Choroid plexus epithelial cell (primary cell): ENCODE results near the gene KIAA1328.
A peak's percentile ranks its signal among the peaks of the same experiment; 100 is the strongest.

ENCODE experiments used
- DNase-seq: peaks from one replicate; pipeline ENCODE4 v3.0.0-alpha.2; 2010; ENCODE audit warnings: low read depth
- H3K4me3 ChIP-seq: 2 replicates; pipeline ENCODE4 v1.5.1; 2011; ENCODE audit warnings: low read depth, mild to moderate bottlenecking, control low read depth, low read length, moderate library complexity
- TF ChIP-seq, protein P1 (sequence below): conservative IDR thresholded peaks from 2 replicates; pipeline ENCODE4 v1.5.1; 2011; ENCODE audit warnings: low read depth, mild to moderate bottlenecking, control low read depth, inconsistent platforms, low read length, moderate library complexity

The KIAA1328 gene

DNA sequence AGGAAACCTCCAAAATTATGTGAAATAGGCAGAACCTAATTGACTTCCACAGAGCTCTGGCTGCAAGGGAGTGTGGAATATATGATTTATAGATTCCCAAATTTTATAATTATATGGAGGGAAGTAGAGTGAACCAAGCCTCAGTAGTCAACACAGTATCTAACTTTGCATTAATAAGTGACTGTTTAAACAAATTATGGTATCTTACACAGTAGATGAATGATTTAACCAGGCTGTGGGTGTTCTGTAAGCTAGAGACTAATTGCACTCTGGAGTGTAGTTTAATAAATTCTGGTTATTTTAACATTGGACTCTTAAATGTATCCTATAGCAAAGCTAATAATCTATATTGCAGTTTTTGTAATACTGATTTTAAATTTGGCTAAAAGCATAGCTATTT lies 183.5 kb downstream of the KIAA1328 start:
- TF ChIP-seq, protein P1, sequence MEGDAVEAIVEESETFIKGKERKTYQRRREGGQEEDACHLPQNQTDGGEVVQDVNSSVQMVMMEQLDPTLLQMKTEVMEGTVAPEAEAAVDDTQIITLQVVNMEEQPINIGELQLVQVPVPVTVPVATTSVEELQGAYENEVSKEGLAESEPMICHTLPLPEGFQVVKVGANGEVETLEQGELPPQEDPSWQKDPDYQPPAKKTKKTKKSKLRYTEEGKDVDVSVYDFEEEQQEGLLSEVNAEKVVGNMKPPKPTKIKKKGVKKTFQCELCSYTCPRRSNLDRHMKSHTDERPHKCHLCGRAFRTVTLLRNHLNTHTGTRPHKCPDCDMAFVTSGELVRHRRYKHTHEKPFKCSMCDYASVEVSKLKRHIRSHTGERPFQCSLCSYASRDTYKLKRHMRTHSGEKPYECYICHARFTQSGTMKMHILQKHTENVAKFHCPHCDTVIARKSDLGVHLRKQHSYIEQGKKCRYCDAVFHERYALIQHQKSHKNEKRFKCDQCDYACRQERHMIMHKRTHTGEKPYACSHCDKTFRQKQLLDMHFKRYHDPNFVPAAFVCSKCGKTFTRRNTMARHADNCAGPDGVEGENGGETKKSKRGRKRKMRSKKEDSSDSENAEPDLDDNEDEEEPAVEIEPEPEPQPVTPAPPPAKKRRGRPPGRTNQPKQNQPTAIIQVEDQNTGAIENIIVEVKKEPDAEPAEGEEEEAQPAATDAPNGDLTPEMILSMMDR: no peak
- H3K4me3 ChIP-seq: no peak overlapping the region
- no peak for DNase-seq

DNA sequence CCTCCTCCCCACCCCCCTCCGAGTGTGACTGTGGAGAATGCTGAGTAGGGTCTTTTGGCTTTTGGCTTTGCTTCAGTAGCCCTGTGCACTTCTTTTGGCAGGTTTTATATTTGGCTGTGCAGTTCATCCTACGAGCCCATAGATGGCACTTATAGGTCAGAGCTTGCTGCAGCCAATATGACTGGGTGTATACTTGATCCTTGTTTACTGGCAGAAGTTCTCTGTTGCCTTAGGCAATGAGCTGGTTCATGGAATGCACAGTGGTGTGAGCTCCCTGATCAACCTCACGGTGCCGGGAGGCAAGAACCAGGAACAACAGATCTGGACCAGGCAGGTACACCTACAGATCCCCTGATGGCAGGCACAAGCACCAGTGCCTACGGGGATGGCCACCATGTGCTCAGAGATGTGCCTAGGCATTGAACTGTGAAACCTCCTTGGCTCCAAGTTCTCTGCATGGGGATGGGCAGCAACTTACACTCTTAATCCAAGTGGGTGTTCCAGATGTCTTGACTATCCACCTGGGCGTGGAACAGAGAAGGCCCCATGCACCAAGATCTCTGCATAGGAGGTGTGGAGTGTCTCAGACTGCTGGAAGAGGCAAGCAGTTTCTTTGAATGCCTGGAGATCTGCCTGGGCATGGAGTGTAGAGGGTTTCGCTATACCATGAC lies 190.4 kb downstream of the KIAA1328 start:
- DNase-seq: peak; percentile 58
- H3K4me3 ChIP-seq: no peak overlapping the region
- TF ChIP-seq, protein P1: peak; percentile 65

DNA sequence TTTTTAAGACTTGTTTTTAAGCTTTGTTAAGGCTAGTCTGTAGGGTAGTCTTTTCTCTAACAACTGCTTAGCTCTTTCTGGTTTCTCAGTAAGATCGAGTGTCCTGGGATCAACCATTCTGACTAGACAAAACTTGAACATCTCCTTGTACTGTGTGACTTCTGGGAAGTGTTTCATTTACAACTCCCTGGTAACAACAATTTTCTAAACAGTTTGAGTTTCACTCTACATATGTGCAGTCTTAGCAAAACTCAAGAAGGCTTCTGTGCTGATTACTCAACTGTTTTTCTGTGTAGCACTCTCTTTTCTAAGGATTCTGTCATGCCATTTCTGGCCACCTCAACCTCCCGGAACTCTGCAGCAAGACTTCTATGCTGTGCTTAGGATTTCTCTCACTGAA lies 204.5 kb downstream of the KIAA1328 start:
- no peak overlapping the region for H3K4me3 ChIP-seq
- TF ChIP-seq, protein P1: no peak
- no peak for DNase-seq

DNA sequence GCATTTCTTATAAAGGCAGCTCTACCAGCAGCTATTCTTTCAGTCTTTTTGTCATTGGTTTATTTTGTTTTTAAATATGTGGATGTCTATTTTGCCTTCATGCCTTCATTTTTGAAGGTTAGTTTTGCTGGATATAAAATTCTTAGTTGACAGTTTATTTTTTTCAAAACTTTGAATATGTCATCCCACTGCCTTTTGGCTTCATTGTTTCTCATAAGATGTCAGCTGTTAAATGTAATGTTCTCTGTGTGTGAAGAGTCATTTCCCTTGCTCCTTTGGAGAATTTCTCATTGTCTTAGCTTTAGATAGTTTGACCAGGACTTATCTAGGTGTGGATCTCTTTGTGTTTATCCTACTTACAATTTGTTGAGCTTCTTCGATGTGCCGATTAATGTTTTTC lies 213.5 kb downstream of the KIAA1328 start:
- TF ChIP-seq, protein P1: no peak
- DNase-seq: no peak
- H3K4me3 ChIP-seq: no peak overlapping the region

DNA sequence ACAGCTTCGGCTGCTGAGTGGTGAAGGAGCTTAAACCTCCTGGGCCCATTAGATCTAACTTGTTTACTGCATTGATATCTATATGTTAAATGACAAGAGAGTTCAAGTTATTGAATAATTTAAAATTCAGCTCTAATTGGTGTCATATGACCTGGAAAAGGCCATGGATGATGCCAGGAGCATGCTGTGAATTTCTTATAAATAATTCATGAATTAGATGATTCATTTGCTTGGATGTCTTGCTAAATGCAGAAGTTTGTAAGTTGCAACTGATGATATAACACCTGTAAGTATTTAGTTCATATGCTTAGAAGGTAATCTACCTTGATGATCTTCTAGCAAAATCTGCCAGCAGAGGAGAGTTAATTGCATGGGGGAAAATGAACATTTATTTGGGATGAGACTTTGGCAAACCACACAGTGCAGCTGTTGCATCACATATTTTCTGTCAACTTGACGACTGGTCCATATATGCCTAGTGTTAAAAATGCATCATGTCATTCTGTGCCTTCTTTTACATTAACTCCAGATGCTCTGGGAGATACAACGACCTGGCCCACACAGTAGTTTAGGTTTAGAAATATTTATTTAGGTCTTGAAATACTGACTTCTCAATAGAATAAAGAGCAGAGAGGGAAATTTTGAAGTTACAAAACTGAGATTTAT lies 226.3 kb downstream of the KIAA1328 start:
- TF ChIP-seq, protein P1: no peak
- no peak overlapping the region for H3K4me3 ChIP-seq
- no peak for DNase-seq

DNA sequence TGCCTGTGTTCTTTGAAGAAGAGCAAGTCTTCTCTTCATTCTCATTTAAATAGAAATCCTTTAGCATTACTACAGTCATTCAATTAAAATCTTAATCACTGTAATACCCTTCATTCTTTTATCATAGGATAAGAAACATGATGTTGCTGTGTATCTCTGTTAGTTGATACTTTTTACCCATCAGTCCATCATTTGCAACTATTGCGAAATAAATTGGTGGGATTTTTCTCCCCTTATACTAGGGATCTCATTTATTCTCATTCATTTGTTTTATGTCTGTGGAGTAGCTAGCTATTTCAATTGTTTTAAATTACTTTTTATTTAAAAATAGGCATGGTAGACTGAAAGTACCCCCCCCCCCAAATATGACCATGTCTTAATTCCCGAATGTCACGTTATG lies 235.3 kb downstream of the KIAA1328 start:
- H3K4me3 ChIP-seq: no peak overlapping the region
- no peak for DNase-seq
- TF ChIP-seq, protein P1: no peak

DNA sequence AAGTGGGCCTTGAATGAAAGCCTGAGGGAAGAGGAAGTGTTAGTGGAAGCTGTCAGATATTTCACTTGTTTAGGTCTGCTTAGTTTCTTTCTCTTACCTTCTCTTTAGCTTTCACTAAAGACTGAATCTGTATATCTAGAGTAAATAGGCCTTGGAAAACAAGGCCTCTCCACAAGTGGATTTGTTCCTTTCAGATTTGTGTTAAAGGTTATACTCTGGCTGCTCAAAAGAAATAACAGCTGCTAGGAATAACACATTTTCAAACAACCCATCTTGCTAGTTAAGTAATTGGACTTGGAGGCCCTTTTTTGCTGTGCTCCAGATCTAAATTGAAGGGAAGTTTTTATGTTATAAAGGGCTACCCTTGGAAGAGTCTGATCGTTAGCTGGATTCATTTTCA lies 236.3 kb downstream of the KIAA1328 start:
- no peak for DNase-seq
- TF ChIP-seq, protein P1: no peak
- H3K4me3 ChIP-seq: no peak overlapping the region
